AG04449 (cell line): ENCODE data around the gene PPP2R5D.

Source experiments
- CTCF ChIA-PET: fragments of 350-600 bp; formaldehyde crosslinking; extraction: SDS; loops from one replicate; lab custom pipeline; 2021; ENCODE audit warnings: antibody characterized with exemption; lab: Yijun Ruan, JAX
- POLR2A ChIA-PET: fragments of 400-600, 350-600 bp; formaldehyde crosslinking; extraction: SDS; loops from one replicate; lab custom pipeline; 2020; ENCODE audit warnings: antibody characterized with exemption, inconsistent platforms; lab: Yijun Ruan, JAX
- DNase-seq: peaks from one replicate; pipeline ENCODE4 v3.0.0-alpha.2; 2010; ENCODE audit warnings: low read depth, low spot score
- H3K4me3 ChIP-seq: 2 replicates; pipeline ENCODE4 v1.5.1; 2011; ENCODE audit warnings: low read depth, mild to moderate bottlenecking, control low read depth, low read length
- TF ChIP-seq, protein P1 (sequence below): IDR thresholded peaks from one replicate; pipeline ENCODE4 v1.5.1; 2011; ENCODE audit warnings: mild to moderate bottlenecking, moderate library complexity, low read length, control low read depth, inconsistent platforms; ENCODE audit not compliant: insufficient read depth; ENCODE audit errors: missing control alignments

PPP2R5D gene

DNA sequence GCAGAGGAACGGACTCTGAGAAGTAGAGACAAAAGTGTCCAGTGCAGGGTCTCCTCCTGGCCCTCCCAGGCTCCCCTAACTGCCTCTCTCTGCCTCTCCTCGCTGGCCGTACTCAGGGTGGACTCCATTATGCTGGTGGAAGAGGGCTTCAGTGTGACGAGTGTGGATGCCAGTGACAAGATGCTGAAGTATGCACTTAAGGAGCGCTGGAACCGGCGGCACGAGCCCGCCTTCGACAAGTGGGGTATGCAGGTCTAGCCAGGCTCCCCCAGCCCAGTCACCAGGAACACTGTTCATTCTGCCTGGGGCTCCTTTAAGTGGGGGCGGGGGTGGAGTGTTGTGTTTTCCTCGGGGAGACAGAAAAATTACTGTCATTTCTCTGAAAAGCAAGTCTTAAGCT, 22.3 kb upstream of the PPP2R5D start:
- CTCF ChIA-PET: no interaction called here
- H3K4me3 ChIP-seq: no peak overlapping the region
- DNase-seq: no peak
- TF ChIP-seq, protein P1, sequence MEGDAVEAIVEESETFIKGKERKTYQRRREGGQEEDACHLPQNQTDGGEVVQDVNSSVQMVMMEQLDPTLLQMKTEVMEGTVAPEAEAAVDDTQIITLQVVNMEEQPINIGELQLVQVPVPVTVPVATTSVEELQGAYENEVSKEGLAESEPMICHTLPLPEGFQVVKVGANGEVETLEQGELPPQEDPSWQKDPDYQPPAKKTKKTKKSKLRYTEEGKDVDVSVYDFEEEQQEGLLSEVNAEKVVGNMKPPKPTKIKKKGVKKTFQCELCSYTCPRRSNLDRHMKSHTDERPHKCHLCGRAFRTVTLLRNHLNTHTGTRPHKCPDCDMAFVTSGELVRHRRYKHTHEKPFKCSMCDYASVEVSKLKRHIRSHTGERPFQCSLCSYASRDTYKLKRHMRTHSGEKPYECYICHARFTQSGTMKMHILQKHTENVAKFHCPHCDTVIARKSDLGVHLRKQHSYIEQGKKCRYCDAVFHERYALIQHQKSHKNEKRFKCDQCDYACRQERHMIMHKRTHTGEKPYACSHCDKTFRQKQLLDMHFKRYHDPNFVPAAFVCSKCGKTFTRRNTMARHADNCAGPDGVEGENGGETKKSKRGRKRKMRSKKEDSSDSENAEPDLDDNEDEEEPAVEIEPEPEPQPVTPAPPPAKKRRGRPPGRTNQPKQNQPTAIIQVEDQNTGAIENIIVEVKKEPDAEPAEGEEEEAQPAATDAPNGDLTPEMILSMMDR: no peak
- POLR2A ChIA-PET: interaction anchor here (1.2 to 1.4 kb wide), 2 partner anchors 17 to 22 kb away, joined by 3 to 4 read pairs; partner anchors contain the start of genes PEX6 and PPP2R5D

- TF ChIP-seq, protein P1: no peak
- CTCF ChIA-PET: interaction anchor here (2.1 kb wide), 1 partner anchor 33 kb away, joined by 5 read pairs; the partner anchor contains the start of gene CNPY3
- DNase-seq: no peak
- no peak overlapping the region for H3K4me3 ChIP-seq
- POLR2A ChIA-PET: interaction anchor here (1.2 to 1.4 kb wide), 2 partner anchors 17 to 22 kb away, joined by 3 to 4 read pairs; partner anchors contain the start of genes PEX6 and PPP2R5D
These were observed 21.7 kb upstream of the PPP2R5D start for GRCh38 chr6:42962502-42963178.

DNA sequence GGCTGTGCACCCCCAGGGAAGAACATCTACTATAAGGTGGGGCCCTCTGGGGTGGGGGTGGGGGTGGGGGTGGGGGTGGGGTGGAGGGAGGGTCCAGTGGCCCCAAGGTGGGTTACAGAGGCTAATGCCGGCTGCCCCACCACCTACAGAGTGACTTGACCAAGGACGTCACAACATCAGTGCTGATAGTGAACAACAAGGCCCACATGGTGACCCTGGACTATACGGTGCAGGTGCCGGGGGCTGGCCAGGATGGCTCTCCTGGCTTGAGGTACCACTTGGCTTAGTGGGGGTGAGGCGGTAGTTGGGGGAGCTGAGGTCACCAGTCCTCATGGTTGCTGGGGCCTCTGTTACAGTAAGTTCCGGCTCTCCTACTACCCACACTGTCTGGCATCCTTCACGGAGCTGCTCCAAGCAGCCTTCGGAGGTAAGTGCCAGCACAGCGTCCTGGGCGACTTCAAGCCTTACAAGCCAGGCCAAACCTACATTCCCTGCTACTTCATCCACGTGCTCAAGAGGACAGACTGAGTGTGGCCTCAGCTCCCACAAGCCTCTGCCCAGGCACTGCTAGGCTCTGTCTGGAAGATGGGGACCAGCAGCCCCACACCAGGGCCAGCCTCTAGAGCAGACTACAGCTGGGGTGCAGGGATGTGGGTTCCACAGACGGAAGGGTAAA, 21.1 kb upstream of the PPP2R5D start:
- ChIA-PET POLR2A (interaction anchor here (1.4 kb wide), 1 partner anchor 21 kb away, joined by 4 read pairs; the partner anchor contains the start of gene PPP2R5D), CTCF (interaction anchor here (2.1 kb wide), 1 partner anchor 34 kb away, joined by 5 read pairs; the partner anchor contains the start of gene CNPY3)
- H3K4me3 ChIP-seq: no peak overlapping the region

GRCh38 chr6:42963855-42964605, 20.3 kb upstream of the PPP2R5D start:
- no peak for DNase-seq
- ChIA-PET POLR2A (interaction anchor here (0.7 to 1.0 kb wide), 2 partner anchors 15 to 25 kb away, joined by 3 to 4 read pairs; partner anchors contain the start of gene PEX6), CTCF (interaction anchor here (0.9 to 2.1 kb wide), 4 partner anchors 9 to 58 kb away, joined by 3 to 5 read pairs (median 3); partner anchors contain the start of gene CNPY3)
- TF ChIP-seq, protein P1: peak; percentile 32
- H3K4me3 ChIP-seq: no peak overlapping the region

More for the DNA sequence above, 21.1 kb upstream of the PPP2R5D start:
- DNase-seq: no peak
- TF ChIP-seq, protein P1: no peak

DNA sequence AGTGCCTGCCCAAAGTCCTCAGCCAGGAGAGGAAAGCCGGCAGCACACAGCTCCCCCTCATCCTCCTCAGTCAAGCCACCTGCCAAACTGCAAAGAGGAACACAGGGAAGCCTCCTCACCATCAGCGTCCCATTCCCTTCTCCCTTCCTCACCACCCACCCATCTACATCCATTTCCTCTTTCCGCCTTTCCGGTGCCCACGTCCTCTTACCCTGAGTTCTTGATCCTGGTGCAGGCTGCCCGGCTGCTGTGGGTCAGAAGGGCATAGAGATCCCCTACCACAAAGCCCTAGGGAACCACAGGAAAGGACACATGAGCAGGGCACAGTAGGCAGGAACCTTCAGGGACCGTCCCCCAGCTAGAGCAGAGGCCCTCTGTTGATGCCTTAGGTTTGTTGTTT, 17.8 kb upstream of the PPP2R5D start:
- H3K4me3 ChIP-seq: no peak overlapping the region
- TF ChIP-seq, protein P1: no peak
- no peak for DNase-seq
- POLR2A ChIA-PET: no interaction called here
- CTCF ChIA-PET: interaction anchor here (0.7 kb wide), 1 partner anchor 30 kb away, joined by 3 read pairs; no protein-coding TSS in a partner anchor
